HG02759 (cell line): ENCODE data around the gene GUCY2F.

ENCODE experiments used
- ATAC-seq: cut with Tn5 transposase; IDR thresholded peaks from one replicate; pipeline ENCODE4 v1.9.1; 2021; ENCODE audit warnings: mild to moderate bottlenecking, moderate library complexity; ENCODE audit not compliant: unreplicated experiment

Gene GUCY2F

DNA sequence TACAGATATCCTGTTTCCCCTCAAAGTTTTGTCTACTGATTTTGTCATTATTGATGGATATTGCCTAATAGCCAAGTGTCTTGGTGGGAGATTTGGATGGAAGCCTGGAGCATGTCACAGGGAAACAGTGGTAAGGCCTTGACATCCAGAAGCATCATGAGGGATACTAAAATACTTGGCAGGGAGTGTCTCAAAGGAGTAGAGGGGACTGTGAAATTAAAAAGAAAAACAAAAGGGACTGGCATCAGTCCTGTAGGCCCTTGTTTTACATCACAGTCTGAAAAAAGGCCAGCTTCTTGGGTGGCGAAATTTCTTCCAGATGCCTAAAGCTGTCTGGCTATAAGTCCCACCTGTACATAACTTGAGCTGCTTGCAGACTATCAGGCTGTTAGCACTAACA lies 83.8 kb downstream of the GUCY2F start:
- ATAC-seq, result no peak

DNA sequence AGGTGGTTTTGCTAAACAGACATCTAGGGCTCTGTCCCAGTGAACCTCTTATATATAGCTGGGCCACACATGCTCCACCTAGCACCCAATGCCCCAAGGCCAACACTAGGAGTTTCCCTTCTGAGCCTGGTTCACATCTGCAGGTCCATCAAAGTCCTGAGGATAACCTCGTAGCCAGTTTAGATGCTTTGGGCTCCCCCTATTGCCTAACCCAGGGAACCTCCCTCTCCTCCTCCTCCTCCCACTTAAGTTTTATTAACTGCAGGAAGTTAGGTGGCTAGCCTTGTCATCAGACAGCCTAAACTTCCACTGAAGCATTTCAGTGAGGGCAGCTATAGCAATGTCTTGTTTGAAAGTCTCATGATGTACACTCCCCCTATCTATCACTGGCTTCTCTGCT lies 88.0 kb downstream of the GUCY2F start:
- peak; percentile 66 for ATAC-seq

DNA sequence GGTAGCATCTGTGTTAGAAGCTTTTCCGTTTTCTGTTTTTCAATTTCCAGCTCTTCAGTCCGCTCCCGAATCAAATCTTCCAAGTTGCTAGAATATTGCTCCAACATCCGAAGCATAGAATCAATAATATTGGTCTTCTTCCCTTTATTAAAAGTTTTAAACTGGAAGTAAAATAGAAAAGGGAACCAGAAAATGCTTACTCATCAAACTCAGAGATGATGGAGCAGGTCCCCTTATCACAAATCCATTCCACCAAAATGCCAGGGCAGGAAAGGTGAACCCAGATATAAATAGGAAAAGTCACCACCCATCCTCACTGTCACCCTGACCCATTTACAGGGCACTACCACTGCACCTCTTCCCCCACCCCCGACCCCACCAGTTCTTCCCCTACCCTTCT lies 89.0 kb downstream of the GUCY2F start:
- no peak for ATAC-seq

DNA sequence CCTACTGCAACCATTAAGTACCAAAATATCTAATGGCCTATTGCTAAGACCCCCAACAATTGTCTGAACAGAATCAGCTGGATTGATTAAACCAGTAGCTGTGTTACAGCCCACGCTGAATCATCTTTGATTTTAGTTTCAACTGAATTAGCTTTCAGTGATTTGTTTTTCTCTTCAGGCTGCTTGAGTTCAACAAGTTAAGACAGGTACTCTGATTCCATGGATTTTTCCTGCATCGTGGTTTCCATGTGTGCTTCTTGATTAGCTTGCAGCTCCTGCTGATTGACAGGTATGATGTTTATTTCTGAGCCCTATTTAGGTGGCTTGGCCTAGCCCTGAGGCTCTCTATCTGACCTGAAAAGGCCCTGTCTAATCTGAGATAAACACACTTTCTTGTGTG lies 91.3 kb downstream of the GUCY2F start:
- no peak for ATAC-seq

DNA sequence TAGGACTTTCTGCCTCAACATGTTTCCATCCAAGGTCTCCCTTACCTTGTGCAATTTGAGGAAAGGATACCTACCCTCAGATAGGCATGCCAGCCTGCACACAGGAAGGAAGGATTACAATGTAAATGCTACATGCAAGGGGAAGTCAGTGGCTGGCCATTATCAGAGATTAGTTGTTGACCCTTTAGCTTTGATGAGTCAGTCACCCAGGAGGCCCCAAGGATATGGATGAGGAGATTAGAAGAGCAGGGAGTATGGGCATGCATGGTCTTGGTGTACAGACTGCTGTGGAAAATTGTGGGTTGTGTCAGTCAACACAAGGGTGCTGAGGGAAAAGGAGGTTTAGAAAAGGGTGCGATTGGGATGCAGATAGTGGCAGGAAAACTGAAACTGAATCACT lies 92.0 kb downstream of the GUCY2F start:
- no peak for ATAC-seq

DNA sequence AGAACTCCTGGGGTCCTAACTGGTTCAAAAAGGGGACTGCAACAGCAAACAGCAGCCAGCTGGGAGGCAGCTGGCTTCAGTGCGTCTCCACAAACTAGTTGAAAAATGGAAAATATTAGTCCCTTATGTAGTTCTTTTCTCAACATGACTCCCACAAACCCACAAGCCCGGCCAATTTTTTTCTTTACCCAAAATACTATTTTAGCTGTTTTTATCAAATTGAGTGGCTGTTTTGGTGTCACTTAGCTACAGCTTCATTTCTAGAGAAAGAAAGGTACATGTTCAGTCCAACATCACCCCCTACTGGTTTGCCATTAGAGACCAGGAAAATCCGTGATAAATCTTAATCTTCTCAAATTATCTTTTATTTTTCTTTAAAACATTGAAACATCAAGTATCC lies 97.2 kb downstream of the GUCY2F start:
- no peak for ATAC-seq

DNA sequence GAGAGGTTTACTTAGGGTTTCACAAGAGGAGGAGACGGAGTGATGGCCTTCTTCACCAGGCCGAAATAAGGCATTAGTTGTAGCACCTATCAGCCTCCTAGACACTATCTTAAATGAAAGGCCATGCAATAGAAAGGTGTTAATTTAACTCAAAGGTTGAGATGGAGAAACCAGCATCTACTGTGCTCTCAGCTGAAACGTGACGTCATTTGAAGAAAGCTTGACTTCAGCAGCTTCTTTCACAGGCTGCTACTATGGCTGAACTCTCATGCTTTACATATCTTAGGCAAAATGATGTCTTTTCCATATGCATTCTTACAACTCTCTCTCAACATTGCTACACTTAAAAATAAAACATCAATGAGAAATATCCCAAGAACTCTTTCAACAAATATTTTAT lies 99.6 kb downstream of the GUCY2F start:
- ATAC-seq, result no peak

DNA sequence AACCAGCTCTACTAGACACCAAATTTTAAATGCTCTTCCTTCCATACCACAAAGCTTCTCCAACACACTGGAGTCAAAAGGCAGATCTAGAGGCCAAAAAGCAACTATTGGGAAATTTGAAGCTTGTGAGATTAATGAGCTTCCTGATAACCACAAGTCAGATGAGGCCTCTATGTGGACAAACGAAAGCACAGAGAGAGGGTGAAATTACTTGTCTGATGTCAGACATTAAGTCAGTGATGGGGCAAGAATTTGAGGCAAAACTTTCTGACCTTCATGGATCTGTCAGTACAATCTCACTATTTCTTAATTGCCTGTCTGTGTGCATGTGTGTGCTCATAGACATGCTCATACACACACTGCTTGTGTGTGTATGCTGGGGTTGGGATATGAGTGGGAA lies 103.6 kb downstream of the GUCY2F start:
- no peak for ATAC-seq

DNA sequence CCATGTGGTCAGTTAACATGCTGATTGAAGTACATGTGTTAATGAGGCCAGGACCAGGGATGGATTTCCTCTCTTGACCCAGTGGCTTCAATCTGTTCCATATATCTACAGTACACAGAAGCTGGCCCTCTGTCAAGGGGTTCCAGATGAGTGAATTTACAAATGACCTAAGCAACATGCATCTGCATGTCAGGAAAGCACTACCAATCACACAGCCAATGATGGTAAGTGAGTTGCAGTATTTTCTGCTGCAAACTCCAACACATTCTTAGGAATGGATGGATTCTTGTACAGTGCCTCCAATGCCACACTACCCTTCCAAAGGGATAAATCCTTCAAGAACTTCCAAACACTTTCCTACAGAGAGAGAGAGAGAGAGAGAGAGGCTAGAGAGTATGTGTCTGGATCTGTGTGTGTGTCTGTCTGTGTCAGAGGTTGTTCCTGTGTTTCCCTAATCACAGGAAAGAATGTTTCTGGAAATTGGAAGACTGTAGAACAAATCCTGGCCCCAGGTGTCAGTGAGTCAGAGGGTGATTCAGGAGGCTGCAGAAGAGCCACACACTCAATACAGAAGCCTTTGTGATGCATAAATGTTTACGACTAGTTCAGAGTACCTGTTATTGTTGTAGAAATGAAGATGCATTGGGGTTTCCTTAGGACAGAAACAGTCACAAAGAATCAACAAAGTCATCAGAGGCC lies 107.5 kb downstream of the GUCY2F start:
- ATAC-seq, result no peak

DNA sequence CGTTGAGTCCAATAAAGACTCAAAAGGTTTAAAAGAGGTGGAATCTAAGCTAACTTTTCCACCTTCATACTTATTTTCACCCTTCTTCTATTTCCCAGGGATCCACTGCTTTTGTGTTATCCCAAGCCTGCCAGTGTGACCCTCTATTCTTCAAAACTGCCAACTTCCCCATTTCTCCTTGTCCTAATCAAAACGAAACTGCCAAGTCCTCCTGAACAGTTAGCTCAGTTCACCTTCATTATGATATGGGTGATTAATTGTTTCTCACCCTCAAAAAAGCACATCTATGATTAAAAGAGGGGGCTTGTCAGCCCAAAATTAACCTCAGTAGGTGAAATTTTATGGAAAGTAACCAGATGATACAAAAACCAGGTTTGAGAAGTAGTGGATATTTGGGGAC lies 108.4 kb downstream of the GUCY2F start:
- ATAC-seq, result peak; percentile 56

DNA sequence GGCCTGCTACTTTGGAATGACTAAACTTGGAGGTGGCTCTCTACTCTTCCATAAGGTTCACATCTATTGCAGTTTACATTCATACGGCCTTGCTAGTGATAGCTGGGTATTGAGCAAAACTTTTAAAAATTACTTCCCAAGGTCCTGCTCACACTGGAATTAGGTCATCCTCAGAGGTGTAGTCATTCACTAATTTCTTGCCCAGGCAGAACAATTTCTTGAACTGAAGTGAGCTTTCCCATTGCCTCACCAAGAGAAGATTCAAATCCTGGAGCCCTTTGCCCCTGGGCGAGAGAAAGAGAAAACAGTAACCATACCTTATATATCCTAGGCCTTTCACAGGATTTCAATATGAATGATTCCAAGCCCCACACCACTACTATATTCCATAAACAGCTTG lies 109.2 kb downstream of the GUCY2F start:
- ATAC-seq, result no peak

DNA sequence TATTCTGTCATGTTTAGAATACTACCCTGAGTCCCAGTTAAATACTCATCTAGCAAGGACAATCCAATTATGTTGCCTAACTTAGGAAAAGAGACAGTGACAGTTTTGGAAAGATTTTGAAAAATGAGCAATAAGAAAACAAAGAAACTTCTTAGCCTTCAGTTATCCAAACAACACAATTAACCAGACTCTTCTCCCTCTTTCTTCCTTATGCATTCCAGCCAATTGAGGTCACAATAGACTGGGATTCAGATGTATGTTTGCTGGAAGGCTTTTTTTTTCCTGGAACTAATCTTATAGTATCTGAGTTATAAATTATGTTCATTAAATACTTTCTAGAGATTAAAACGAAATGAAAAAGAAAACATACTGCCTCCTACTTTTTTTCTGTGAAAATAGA lies 109.6 kb downstream of the GUCY2F start:
- no peak for ATAC-seq

DNA sequence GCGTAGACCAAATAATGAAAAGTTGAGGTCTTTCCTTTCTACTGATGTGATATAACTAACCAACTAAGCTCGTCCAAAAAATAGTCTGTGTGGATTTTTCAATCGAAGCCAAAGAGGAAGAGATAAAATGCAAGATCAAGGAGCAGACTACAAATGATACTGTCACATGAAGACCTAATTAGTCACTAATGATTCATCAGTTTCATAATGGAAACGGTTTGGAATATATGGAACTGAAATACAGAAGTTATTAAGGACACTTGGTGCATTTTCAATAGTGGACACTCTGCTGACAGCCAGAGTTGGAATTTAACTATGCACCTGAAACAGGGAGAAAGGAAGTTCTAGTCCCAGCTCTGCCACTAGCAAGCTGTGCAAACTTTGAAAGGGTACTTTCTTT lies 119.8 kb downstream of the GUCY2F start:
- no peak for ATAC-seq

DNA sequence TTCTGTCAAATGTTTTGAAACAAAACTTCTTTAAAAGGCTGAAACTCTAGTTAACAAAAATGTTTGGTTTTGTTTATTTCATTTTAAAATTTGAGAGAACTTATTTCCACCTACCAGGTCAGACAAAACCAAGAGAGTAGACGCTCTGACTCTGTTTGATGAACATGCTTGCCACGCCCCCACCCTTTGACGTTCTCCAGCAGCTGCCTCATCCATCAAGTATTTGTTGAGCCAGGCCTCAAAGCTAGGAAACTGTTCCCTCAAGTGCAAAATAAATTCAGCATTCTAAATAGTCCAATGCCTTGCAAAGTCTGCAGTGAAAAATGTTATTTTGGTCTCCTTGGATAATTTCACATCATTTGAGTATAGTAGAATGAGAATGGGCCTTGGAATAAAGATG lies 121.6 kb downstream of the GUCY2F start:
- ATAC-seq, result no peak

DNA sequence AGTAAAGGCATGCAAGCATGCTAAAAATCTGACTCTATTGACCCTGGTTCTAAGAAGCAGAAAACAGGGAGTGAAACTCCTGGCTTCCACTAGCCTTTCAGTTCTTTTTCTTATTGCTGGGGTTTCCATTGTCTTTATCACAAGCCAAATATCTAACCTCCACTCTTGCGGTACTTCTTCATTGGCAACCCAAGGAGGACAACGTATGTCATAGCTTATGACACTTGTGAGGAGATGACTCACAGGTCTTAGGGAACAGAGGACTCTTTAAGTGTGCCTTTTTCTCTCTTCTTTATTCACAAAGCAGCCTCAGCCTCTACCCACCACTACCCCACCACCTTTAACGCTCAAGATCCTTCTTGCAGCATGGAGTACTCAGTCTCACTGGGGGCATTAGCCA lies 124.2 kb downstream of the GUCY2F start:
- ATAC-seq, result no peak

DNA sequence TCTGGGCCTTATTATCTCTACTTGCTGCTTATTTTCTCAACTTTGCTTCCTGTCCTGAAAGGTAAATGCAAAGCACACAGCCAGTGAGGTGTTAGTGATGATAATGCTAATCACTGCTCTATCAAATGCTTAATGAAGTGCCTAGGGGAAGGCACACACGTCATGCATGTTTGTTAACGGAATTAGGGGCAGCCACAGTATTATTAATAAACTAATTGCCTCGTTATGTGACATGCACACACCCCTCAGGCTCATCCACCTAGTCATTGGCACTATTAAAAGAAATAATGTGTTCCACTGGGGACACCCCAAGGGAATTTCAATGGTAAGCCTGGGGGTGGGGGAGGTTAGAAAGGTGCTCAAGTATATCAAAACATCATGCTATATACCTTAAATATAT lies 125.2 kb downstream of the GUCY2F start:
- ATAC-seq, result no peak

DNA sequence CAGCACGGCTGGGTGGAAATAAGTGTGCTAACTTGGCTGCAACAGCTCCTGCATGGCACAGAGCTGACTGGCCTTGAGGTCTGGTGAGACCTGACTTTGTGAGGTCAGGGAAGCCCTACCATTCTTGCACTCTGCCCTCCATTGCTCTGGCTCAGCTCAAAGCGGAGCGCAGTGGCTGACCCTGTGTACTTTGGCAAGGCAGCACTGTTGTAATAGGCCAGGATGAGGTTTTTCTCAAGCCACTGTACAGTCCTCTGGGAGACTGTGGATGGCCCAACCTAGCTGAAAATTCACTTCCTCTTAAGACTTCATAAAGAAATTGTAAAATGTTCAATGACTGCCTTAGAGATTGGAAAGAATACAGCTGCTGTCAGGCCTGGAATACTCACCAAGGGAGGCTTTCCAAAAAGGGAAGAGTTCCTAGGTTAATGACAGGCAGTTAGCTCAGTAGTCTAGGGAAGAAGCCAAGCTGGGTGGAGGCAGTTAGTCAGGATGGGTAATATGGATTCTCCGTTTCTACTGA lies 129.8 kb downstream of the GUCY2F start:
- ATAC-seq, result no peak

DNA sequence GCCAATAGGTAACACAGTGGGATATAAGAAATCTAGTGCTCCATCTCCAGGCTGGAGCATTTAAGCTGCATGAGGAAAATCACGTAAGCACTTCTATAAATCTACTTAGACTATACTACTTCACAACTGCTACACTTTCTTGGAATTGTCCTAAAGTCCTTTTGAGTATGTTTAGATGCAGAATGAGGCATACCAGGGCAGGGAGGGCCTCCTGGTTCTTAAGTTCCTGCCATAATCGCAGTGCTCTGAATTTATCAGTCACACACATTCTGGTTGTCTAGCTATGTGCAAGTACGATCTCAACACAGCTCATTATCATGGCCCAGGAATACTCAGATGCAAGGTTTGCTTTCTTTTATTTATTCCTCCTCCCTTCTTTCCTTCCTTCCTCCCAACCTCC lies 130.3 kb downstream of the GUCY2F start:
- no peak for ATAC-seq

DNA sequence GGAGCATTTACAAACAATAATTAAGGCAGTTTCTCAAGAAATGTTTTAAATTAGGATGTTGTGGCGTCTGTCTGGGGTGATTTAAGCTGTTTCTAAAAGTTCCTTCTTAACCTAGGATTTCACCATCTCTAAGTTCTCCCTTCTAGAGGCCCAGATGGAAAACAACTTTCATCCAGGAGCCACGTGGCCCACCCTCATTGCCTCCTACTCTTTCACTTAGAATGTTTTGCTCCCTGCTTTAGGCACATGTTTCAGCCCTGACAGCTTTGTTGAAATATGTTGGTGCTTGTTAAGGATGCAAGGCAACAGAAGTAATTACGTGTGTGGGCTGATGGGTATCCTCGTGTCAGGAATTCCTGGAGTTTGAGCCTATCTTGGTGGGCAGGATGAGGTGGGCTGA lies 131.3 kb downstream of the GUCY2F start:
- no peak for ATAC-seq

DNA sequence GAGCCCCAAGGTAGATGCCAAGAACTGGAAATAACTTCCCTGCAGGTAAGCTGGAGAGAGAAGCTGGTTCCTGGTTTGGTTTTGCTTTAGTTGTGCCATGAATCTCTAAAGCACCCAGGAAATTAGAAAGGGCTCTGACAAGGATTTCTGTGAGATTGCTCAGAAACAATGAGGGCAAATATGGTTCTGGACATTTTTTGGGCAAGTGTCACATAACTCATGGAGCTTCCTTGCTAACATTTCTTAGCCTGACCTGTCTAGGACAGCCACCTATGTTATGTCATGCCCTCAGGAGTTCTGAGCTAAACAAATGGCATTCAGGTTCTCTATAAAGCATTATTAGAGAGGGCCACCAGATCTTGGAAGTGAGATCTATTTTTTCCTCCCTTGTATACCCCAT lies 131.8 kb downstream of the GUCY2F start:
- ATAC-seq, result no peak

DNA sequence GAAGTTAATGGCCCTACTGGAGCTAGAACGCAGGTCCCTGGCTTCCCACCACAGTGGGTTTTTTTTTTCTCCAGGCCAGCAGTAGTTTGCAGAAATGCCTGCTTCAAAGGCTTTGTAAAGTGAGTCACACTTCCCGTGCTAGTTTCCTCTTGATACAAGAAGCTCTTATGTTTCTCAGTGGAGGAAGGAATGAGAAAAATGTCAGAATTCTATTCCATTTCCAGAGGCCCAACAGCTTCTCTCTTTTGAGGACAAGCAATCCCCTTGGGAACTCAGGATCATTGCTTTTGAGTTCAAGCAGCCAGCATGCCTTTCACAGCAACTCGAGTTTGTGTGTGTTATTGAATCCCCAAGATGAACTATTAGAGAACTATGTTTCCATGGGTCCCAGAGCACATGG lies 134.3 kb downstream of the GUCY2F start:
- no peak for ATAC-seq

DNA sequence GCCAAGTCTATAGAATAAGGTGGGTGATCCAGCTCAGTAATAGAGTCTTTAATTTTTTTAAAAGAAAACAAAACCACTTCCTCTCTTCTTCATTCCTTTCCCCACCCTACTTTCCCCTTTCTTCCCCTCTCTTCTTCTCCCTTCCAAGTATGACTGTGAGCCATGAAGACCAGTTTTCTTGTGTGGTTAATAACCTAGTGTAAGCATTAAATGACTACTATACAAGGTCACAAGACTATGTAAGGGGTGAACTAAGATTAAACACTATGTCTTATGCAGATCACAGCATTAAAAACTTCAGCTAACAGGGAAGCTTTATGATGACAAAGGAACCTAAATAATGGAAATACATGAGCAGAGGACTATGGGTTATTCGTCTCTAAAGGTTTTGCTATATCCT lies 135.4 kb downstream of the GUCY2F start:
- ATAC-seq, result no peak

DNA sequence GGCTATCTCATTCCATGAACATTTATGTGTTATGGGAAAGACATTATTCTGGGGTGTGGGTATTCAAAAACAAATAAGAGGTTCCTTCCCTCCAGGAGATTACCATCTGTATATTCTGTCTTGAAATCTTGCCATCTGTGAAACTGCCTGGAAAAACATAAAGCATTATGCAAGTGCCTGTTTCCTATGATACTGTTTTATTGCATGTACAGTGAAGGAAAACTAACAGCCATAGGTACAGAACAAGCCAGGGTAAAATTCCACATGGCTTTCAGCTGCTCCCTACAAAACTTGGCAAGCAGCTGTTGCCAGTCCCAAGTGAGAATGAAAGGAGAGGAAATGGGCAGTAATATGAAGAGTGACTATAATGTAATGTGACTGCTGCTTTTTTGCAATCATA lies 136.0 kb downstream of the GUCY2F start:
- no peak for ATAC-seq
